ENCODE data around the gene FAAP20. TPM values are rescaled to one million over a fixed set of nuclear protein-coding genes. Genes with fewer than 3 reads are reported as not detected.

FAAP20 gene
- total and polyA plus RNA-seq, 9 of the 15 experiments (the other 6 are each of a cell fraction or from before 2014, with no cell fraction given) = 0.58 to 143 (median 9.9) TPM

DNA sequence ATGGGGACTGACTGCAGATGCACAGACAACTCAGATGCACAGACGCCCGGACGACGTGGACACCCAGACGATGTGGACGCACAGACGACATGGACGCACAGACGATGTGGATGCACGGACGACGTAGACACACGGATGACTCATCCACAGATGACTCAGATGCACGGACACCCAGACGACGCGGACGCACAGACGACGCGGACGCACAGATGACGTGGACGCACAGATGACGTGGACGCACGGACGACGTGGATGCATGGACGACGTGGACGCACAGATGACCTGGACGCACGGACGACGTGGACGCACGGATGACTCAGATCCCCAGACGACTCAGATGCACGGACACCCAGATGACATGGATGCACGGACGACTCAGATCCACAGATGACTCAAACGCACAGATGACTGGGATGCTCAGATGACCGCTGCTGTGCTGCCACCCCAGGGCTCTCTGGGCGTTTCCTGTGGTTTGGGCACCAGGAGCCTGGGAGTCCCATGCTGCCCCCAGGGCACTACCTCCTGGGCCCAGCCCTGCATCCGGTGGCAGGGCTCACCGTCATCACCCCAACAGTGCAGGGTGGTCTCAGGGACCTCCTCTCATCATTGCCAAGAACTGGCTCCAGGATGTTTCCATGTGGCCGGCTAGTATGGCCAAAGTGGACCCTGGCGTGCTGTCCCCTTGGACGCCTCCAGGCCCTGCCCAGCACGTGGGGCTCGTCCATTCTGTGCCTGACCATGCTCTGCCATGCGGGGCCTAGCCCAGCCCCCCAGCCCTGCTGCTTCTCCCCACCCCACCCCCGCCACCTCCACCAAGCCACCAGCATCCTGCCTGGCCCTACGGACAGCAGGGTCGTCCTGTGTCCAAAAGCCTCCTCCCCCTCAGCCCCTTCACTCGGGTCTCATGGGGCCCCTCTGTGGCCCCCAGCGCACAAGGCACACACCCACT is 14.0 kb downstream of the FAAP20 start (continued):
- TF ChIP-seq, protein P1, sequence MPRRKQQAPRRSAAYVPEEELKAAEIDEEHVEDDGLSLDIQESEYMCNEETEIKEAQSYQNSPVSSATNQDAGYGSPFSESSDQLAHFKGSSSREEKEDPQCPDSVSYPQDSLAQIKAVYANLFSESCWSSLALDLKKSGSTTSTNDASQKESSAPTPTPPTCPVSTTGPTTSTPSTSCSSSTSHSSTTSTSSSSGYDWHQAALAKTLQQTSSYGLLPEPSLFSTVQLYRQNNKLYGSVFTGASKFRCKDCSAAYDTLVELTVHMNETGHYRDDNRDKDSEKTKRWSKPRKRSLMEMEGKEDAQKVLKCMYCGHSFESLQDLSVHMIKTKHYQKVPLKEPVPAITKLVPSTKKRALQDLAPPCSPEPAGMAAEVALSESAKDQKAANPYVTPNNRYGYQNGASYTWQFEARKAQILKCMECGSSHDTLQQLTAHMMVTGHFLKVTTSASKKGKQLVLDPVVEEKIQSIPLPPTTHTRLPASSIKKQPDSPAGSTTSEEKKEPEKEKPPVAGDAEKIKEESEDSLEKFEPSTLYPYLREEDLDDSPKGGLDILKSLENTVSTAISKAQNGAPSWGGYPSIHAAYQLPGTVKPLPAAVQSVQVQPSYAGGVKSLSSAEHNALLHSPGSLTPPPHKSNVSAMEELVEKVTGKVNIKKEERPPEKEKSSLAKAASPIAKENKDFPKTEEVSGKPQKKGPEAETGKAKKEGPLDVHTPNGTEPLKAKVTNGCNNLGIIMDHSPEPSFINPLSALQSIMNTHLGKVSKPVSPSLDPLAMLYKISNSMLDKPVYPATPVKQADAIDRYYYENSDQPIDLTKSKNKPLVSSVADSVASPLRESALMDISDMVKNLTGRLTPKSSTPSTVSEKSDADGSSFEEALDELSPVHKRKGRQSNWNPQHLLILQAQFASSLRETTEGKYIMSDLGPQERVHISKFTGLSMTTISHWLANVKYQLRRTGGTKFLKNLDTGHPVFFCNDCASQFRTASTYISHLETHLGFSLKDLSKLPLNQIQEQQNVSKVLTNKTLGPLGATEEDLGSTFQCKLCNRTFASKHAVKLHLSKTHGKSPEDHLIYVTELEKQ (CRISPR knock-in tag; IDR thresholded peaks at IDR 0.05) = no peak
- TF ChIP-seq, protein P2, sequence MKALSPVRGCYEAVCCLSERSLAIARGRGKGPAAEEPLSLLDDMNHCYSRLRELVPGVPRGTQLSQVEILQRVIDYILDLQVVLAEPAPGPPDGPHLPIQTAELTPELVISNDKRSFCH (CRISPR knock-in tag; IDR thresholded peaks at IDR 0.05) = no peak
- TF ChIP-seq, protein P2 (tag; IDR thresholded peaks at IDR 0.05) = no peak
- TF ChIP-seq, protein P3, sequence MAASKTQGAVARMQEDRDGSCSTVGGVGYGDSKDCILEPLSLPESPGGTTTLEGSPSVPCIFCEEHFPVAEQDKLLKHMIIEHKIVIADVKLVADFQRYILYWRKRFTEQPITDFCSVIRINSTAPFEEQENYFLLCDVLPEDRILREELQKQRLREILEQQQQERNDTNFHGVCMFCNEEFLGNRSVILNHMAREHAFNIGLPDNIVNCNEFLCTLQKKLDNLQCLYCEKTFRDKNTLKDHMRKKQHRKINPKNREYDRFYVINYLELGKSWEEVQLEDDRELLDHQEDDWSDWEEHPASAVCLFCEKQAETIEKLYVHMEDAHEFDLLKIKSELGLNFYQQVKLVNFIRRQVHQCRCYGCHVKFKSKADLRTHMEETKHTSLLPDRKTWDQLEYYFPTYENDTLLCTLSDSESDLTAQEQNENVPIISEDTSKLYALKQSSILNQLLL (CRISPR knock-in tag; IDR thresholded peaks at IDR 0.05; ENCODE audit: borderline replicate concordance) = no peak
- TF ChIP-seq, protein P4, sequence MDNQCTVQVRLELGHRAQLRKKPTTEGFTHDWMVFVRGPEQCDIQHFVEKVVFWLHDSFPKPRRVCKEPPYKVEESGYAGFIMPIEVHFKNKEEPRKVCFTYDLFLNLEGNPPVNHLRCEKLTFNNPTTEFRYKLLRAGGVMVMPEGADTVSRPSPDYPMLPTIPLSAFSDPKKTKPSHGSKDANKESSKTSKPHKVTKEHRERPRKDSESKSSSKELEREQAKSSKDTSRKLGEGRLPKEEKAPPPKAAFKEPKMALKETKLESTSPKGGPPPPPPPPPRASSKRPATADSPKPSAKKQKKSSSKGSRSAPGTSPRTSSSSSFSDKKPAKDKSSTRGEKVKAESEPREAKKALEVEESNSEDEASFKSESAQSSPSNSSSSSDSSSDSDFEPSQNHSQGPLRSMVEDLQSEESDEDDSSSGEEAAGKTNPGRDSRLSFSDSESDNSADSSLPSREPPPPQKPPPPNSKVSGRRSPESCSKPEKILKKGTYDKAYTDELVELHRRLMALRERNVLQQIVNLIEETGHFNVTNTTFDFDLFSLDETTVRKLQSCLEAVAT (IDR thresholded peaks at IDR 0.05) = peak; percentile 85 to 98
- TF ChIP-seq, protein P5, sequence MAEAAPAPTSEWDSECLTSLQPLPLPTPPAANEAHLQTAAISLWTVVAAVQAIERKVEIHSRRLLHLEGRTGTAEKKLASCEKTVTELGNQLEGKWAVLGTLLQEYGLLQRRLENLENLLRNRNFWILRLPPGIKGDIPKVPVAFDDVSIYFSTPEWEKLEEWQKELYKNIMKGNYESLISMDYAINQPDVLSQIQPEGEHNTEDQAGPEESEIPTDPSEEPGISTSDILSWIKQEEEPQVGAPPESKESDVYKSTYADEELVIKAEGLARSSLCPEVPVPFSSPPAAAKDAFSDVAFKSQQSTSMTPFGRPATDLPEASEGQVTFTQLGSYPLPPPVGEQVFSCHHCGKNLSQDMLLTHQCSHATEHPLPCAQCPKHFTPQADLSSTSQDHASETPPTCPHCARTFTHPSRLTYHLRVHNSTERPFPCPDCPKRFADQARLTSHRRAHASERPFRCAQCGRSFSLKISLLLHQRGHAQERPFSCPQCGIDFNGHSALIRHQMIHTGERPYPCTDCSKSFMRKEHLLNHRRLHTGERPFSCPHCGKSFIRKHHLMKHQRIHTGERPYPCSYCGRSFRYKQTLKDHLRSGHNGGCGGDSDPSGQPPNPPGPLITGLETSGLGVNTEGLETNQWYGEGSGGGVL (CRISPR knock-in tag; IDR thresholded peaks at IDR 0.05) = no peak
- TF ChIP-seq, protein P6, sequence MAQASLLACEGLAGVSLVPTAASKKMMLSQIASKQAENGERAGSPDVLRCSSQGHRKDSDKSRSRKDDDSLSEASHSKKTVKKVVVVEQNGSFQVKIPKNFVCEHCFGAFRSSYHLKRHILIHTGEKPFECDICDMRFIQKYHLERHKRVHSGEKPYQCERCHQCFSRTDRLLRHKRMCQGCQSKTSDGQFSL (CRISPR knock-in tag; IDR thresholded peaks at IDR 0.05) = 0 out of 2 replicates have a peak, but pooled peaks have one; percentile 34
- TF ChIP-seq, protein P6 (tag; IDR thresholded peaks at IDR 0.05) = 0 out of 4 replicates have a peak, but pooled peaks of 1 of the 2 experiments have one; percentile 2
- TF ChIP-seq ZNF764 (CRISPR knock-in tag; IDR thresholded peaks at IDR 0.05; ENCODE audit: low read depth) (no peak), KAT7 (CRISPR knock-in tag; IDR thresholded peaks at IDR 0.05; ENCODE audit: borderline replicate concordance) (no peak), JUNB (CRISPR knock-in tag; conservative IDR thresholded peaks at IDR 0.05) (peak; percentile 100), NR4A1 (CRISPR knock-in tag; IDR thresholded peaks at IDR 0.05) (no peak), NR4A1 (tag; IDR thresholded peaks at IDR 0.05) (no peak), SMARCB1 (IDR thresholded peaks at IDR 0.05; ENCODE audit: insufficient read length, low read depth) (peak; percentile 58), CREBBP (IDR thresholded peaks at IDR 0.05; ENCODE audit: low read depth, low read length) (no peak), ZNF79 (CRISPR knock-in tag; IDR thresholded peaks at IDR 0.05; ENCODE audit: low read depth) (no peak)
